PC-9 (cell line): ENCODE measurements around the gene RRM2.

Experiments used
- EZH2 ChIP-seq: fragments of 200-600 bp; sonication (generic); IDR thresholded peaks from 2 replicates; pipeline ENCODE4 v1.8.0; 2017; ENCODE audit warnings: antibody characterized with exemption, low read depth
- TF ChIP-seq, protein P1 (sequence below): fragments of 200-600 bp; sonication (generic); conservative IDR thresholded peaks from 2 replicates; pipeline ENCODE4 v1.6.1; 2017; ENCODE audit warnings: mixed run types, antibody characterized with exemption, mild to moderate bottlenecking, moderate library complexity

- TF ChIP-seq, protein P1, sequence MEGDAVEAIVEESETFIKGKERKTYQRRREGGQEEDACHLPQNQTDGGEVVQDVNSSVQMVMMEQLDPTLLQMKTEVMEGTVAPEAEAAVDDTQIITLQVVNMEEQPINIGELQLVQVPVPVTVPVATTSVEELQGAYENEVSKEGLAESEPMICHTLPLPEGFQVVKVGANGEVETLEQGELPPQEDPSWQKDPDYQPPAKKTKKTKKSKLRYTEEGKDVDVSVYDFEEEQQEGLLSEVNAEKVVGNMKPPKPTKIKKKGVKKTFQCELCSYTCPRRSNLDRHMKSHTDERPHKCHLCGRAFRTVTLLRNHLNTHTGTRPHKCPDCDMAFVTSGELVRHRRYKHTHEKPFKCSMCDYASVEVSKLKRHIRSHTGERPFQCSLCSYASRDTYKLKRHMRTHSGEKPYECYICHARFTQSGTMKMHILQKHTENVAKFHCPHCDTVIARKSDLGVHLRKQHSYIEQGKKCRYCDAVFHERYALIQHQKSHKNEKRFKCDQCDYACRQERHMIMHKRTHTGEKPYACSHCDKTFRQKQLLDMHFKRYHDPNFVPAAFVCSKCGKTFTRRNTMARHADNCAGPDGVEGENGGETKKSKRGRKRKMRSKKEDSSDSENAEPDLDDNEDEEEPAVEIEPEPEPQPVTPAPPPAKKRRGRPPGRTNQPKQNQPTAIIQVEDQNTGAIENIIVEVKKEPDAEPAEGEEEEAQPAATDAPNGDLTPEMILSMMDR: no peak
- TF ChIP-seq EZH2: no peak
Observed at GRCh38 chr2:10166676-10167292, 44.2 kb downstream of the RRM2 start.
